Activated CD4-positive, alpha-beta T cell treated with anti-CD3 and anti-CD28 coated beads, Interleukin-2, amount 10 ng/mL, durations not matched to agents 24 days and 14 days (primary cell): ENCODE measurements around the gene FPGS. TPM values are rescaled to one million over a fixed set of nuclear protein-coding genes. Genes with fewer than 3 reads are reported as not detected.

ENCODE experiments used
- DNase-seq: peaks from one replicate; pipeline ENCODE4 v3.0.0; 2022
- H3K27ac Mint-ChIP-seq: one replicate; pipeline ENCODE4 v1.8.0; 2022; ENCODE audit warnings: mild to moderate bottlenecking, mixed read lengths
- H3K27me3 Mint-ChIP-seq: one replicate; pipeline ENCODE4 v1.8.0; 2022; ENCODE audit warnings: mixed read lengths
- H3K36me3 Mint-ChIP-seq: one replicate; pipeline ENCODE4 v1.8.0; 2022; ENCODE audit warnings: low read depth, mild to moderate bottlenecking, mixed read lengths
- H3K4me1 Mint-ChIP-seq: one replicate; pipeline ENCODE4 v1.8.0; 2021; ENCODE audit warnings: mixed read lengths
- H3K4me3 Mint-ChIP-seq: one replicate; pipeline ENCODE4 v1.8.0; 2022; ENCODE audit warnings: mild to moderate bottlenecking, moderate library complexity, mixed read lengths
- H3K9me3 Mint-ChIP-seq: one replicate; pipeline ENCODE4 v1.8.0; 2021; ENCODE audit warnings: mixed read lengths
- intact Hi-C: fragments of 100-400 bp; cut with micrococcal nuclease; formaldehyde crosslinking; loops from one replicate; pipeline ENCODE4 v1.15.1; 2023
- total RNA-seq: library from RNA; stranded (reverse); gene quantifications from 2 replicates; pipeline ENCODE4 v1.2.3, GENCODE V29; 2022

The FPGS gene
- total RNA-seq, 1 donor from 2014 or later = 126 TPM

DNA sequence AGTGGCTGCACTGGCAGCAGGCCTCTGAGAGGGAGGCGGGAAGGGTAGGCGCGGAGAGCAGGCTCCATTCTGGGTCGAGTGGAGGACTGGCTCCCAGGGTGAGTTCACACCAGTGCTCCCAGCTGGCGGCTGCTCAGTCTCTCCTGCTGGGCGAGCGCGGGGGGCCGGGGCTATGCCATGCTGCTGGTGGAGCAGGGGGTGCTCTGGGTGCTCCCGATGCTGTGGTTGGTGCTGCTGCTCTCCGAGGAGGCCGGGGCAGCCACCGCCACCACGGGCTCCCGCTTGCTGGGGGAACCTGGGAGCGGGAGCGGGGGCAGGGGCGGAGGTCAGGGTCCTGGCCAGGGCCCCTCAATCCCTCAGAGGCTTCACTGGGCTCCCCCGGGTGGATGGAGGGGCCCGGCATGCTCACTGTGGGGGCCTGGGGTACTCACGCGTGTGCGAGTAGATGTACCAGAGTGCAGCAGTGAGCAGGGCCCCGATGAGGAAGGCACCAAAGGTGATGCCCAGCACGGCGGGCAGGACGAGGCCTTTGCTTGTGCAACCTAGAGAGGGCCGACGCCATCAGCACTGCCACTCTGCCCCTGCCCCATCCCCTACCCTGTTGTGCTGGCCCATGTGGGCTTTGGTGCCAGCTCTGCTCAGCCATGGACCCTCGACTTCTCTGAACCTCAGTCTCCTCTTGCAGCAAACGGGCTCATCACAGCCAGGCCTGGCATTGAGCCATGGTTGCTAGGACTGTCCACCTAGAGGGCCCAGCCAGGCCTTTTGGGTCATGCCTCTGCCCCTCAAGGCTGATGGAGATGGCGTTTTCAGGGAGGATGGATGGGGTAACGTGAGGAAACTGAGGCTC is 13.1 kb downstream of the FPGS start:
- Mint-ChIP-seq H3K27ac (no peak overlapping the region), H3K27me3 (no peaks in the 10 kb centered on the region), H3K4me1 (no peaks in the 10 kb centered on the region), H3K9me3 (no peaks in the 10 kb centered on the region), H3K36me3 (peaks cover 28% of the 10 kb centered on the region), H3K4me3 (no peak overlapping the region)
- DNase-seq = no peak
- intact Hi-C loops = no loop called here

- no peaks in the 10 kb centered on the region for H3K27me3 Mint-ChIP-seq
- H3K4me1 Mint-ChIP-seq = no peaks in the 10 kb centered on the region
- H3K9me3 Mint-ChIP-seq = no peaks in the 10 kb centered on the region
- H3K36me3 Mint-ChIP-seq = peaks cover 25% of the 10 kb centered on the region
- intact Hi-C loops = no loop called here
- no peak overlapping the region for H3K4me3 Mint-ChIP-seq
- no peak overlapping the region for H3K27ac Mint-ChIP-seq
- DNase-seq = no peak
Observed at GRCh38 chr9:127816362-127816725, 13.7 kb downstream of the FPGS start.

GRCh38 chr9:127816728-127817127 is 14.0 kb downstream of the FPGS start:
- intact Hi-C loops = no loop called here
- no peaks in the 10 kb centered on the region for H3K4me1 Mint-ChIP-seq

DNA sequence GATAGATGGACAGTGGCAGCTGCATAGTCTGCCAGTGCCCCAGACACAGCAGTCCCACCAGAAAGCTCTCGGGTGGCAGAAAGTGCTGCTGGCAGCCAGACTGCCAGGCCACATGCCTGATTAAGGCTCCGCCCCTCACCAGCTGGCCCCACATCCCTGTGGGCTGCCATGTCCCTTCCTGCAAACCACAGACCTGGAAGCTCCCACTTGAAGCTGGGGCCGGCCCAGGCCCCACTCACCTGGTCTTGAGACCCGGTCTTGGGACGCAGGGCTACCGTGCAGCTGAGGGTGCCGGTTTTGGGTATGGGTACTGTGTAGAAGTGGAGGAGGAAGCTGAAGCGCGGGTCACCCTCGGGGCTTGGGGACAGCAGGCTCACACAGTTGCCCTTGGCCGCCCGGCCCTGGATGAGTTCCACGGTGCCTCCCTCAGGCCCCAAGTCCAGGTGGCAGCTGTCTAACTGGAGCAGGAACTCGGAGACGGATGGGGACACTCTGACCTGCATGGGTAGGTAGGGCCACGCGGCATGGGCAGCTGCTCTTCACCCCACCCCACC is 15.3 kb downstream of the FPGS start:
- H3K4me1 Mint-ChIP-seq = no peaks in the 10 kb centered on the region
- no peak overlapping the region for H3K27ac Mint-ChIP-seq
- peaks cover 23% of the 10 kb centered on the region for H3K36me3 Mint-ChIP-seq
- H3K27me3 Mint-ChIP-seq = no peaks in the 10 kb centered on the region
- no peak for DNase-seq
- intact Hi-C loops = no loop called here
- no peak overlapping the region for H3K4me3 Mint-ChIP-seq
- H3K9me3 Mint-ChIP-seq = no peaks in the 10 kb centered on the region

More at GRCh38 chr9:127816728-127817127, 14.0 kb downstream of the FPGS start:
- no peaks in the 10 kb centered on the region for H3K9me3 Mint-ChIP-seq
- no peak overlapping the region for H3K4me3 Mint-ChIP-seq
- no peak overlapping the region for H3K27ac Mint-ChIP-seq
- peaks cover 24% of the 10 kb centered on the region for H3K36me3 Mint-ChIP-seq
- no peaks in the 10 kb centered on the region for H3K27me3 Mint-ChIP-seq
- DNase-seq = no peak

DNA sequence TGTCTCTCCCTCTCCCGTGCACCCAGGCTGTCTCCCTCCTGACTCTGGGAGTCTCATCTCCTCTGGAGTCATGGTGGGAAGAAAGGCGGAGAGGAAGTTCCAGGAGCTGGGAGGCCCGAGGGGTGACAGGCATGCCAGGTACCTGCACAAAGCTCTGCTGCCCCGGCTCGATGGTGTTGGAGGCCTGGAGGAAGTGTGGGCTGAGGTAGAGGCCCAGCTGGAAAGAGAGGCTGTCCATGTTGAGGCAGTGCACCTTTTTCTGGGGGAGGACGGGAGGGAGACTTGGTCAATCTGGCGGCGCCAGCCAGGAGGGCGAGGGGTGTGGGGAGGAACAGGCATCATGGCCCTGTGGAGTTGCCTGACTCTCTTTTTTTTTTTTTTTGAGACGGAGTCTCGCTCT is 15.9 kb downstream of the FPGS start:
- intact Hi-C loops = no loop called here
- Mint-ChIP-seq H3K9me3 (no peaks in the 10 kb centered on the region), H3K27me3 (no peaks in the 10 kb centered on the region), H3K4me1 (no peaks in the 10 kb centered on the region), H3K36me3 (peaks cover 19% of the 10 kb centered on the region), H3K27ac (no peak overlapping the region), H3K4me3 (no peak overlapping the region)
- DNase-seq = no peak

GRCh38 chr9:127822108-127822507 is 19.4 kb downstream of the FPGS start:
- Mint-ChIP-seq H3K4me3 (no peak overlapping the region), H3K9me3 (no peaks in the 10 kb centered on the region), H3K4me1 (no peaks in the 10 kb centered on the region), H3K36me3 (peaks cover 14% of the 10 kb centered on the region), H3K27ac (no peak overlapping the region), H3K27me3 (no peaks in the 10 kb centered on the region)
- DNase-seq = no peak
- intact Hi-C loops = no loop called here

GRCh38 chr9:127825319-127826051 is 22.8 kb downstream of the FPGS start:
- H3K4me3 Mint-ChIP-seq = no peak overlapping the region
- H3K4me1 Mint-ChIP-seq = no peaks in the 10 kb centered on the region
- DNase-seq = no peak
- H3K27me3 Mint-ChIP-seq = no peaks in the 10 kb centered on the region
- no peaks in the 10 kb centered on the region for H3K9me3 Mint-ChIP-seq
- peaks cover 7% of the 10 kb centered on the region for H3K36me3 Mint-ChIP-seq
- no peak overlapping the region for H3K27ac Mint-ChIP-seq
- intact Hi-C loops = no loop called here

- peaks cover 7% of the 10 kb centered on the region for H3K36me3 Mint-ChIP-seq
- intact Hi-C loops = no loop called here
- no peak overlapping the region for H3K27ac Mint-ChIP-seq
- no peaks in the 10 kb centered on the region for H3K4me1 Mint-ChIP-seq
- H3K9me3 Mint-ChIP-seq = no peaks in the 10 kb centered on the region
- no peaks in the 10 kb centered on the region for H3K27me3 Mint-ChIP-seq
- H3K4me3 Mint-ChIP-seq = no peak overlapping the region
- no peak for DNase-seq
Observed at GRCh38 chr9:127826253-127826913, 23.7 kb downstream of the FPGS start.

- Mint-ChIP-seq H3K9me3 (no peaks in the 10 kb centered on the region), H3K27ac (peak overlapping the region; percentile 8), H3K4me3 (no peak overlapping the region), H3K27me3 (no peaks in the 10 kb centered on the region), H3K36me3 (peaks cover 10% of the 10 kb centered on the region), H3K4me1 (peaks cover 7% of the 10 kb centered on the region)
- intact Hi-C loops = no loop called here
- no peak for DNase-seq
Observed at GRCh38 chr9:127828262-127829031, 25.8 kb downstream of the FPGS start.

DNA sequence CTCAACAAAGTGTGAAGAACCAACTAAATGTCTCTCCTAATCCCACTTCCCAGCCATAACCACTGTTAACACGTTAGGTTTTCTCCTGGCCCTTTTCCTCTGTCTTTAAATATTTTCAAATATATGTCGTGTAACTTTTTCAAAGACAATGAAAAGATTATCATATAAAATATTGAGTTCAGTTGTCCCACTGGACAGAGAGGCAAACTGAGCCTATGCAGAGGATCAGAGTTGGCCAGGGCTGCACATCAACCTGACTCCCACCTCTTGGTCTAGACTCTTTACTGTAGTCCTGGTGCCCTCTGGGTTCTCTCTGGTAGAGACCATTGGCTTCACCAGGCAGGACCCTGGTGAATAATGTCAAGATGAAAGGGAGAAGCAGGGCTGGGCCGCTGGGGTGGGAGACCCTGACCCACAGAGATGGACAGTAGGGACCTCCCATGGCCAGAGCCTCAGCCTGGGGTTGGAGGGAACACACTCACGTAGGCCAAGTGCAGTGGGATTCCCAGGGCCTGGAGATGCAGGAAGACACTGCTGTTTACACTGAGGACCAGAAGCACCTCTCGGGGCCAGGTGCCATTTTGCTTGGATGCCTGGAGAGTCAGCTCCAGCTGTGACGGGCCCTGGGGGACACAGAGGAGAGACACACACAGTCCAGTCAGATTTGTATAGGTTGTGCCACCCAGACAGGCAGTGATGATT is 26.7 kb downstream of the FPGS start:
- Mint-ChIP-seq H3K36me3 (peaks cover 6% of the 10 kb centered on the region), H3K9me3 (no peaks in the 10 kb centered on the region), H3K27ac (no peak overlapping the region), H3K27me3 (no peaks in the 10 kb centered on the region), H3K4me1 (peaks cover 7% of the 10 kb centered on the region), H3K4me3 (no peak overlapping the region)
- intact Hi-C loops = no loop called here
- no peak for DNase-seq

- H3K27me3 Mint-ChIP-seq = no peaks in the 10 kb centered on the region
- H3K4me1 Mint-ChIP-seq = peaks cover 9% of the 10 kb centered on the region
- H3K27ac Mint-ChIP-seq = peak overlapping the region; percentile 76
- intact Hi-C loops = no loop called here
- no peaks in the 10 kb centered on the region for H3K9me3 Mint-ChIP-seq
- peaks cover 6% of the 10 kb centered on the region for H3K36me3 Mint-ChIP-seq
- peak; percentile 65 for DNase-seq
- no peak overlapping the region for H3K4me3 Mint-ChIP-seq
Observed at GRCh38 chr9:127832248-127832647, 29.6 kb downstream of the FPGS start.

DNA sequence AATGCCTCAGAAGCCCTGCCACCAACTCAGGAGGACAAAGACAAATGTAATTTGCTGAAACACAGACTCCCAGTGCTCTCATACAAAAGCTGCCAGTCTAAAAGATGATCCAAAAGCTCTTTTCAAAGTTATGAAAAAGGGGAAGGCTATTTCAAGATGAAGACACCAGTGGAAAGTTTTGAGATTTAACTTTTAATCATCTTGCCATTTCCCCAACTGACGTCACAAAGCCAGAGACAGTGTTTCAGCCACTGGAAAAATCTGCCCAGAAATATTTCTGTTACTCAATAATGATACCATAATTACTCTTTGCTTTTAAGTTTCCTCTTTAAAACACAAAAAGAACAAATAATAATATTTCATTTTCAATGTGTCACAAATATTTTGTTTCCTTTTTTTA is 30.9 kb downstream of the FPGS start:
- no peak overlapping the region for H3K4me3 Mint-ChIP-seq
- no peak for DNase-seq
- no peaks in the 10 kb centered on the region for H3K9me3 Mint-ChIP-seq
- peaks cover 9% of the 10 kb centered on the region for H3K4me1 Mint-ChIP-seq
- intact Hi-C loops = no loop called here
- no peaks in the 10 kb centered on the region for H3K27me3 Mint-ChIP-seq
- no peak overlapping the region for H3K27ac Mint-ChIP-seq
- peaks cover 6% of the 10 kb centered on the region for H3K36me3 Mint-ChIP-seq

GRCh38 chr9:127835991-127836516 is 33.4 kb downstream of the FPGS start:
- H3K4me3 Mint-ChIP-seq = no peak overlapping the region
- peaks cover 4% of the 10 kb centered on the region for H3K36me3 Mint-ChIP-seq
- H3K9me3 Mint-ChIP-seq = no peaks in the 10 kb centered on the region
- intact Hi-C loops = no loop called here
- no peak overlapping the region for H3K27ac Mint-ChIP-seq
- no peaks in the 10 kb centered on the region for H3K27me3 Mint-ChIP-seq
- no peak for DNase-seq
- peaks cover 9% of the 10 kb centered on the region for H3K4me1 Mint-ChIP-seq
